HepG2 (cell line): Measurements from ENCODE around the gene LPCAT4. TPM values are rescaled to one million over a fixed set of nuclear protein-coding genes. Genes with fewer than 3 reads are reported as not detected.

ENCODE experiments used
- ATAC-seq: fragments of 200-7000 bp; cut with Tn5 transposase; 3 replicates; pipeline ENCODE4 v1.9.1; 2020; ENCODE audit warnings: mild to moderate bottlenecking, moderate library complexity
- BruUV-seq: library from RNA; stranded (reverse); fragments of 400-500 nt; replicated peaks from 2 replicates; lab custom pipeline; 2021; lab: Mats Ljungman, UMichigan
- CTCF ChIA-PET: fragments of 300-600 bp; formaldehyde crosslinking; extraction: SDS; loops from one replicate; lab custom pipeline; 2021; ENCODE audit warnings: low total read pairs, inconsistent platforms, low intra/inter-chr PET ratio; lab: Yijun Ruan, JAX
- POLR2A ChIA-PET: fragments of 350-600 bp; sonication (Branson Sonifier 250); formaldehyde crosslinking; loops from one replicate; lab custom pipeline; 2020; ENCODE audit warnings: antibody characterized with exemption, inconsistent platforms; lab: Yijun Ruan, JAX
- DNase-seq: peaks from one replicate; pipeline ENCODE4 v3.0.0-alpha.2; 2015; ENCODE audit warnings: low spot score
- FAIRE-seq: peaks from 3 replicates; lab custom pipeline; 2011; peaks lifted over from hg19 to GRCh38; lab: Jason Lieb, UNC
- H2AFZ ChIP-seq: one replicate; pipeline ENCODE4 v1.6.1; 2011; ENCODE audit warnings: low read length, inconsistent platforms
- H3K27ac ChIP-seq: fragments of 300-600 bp; 3 replicates; pipeline ENCODE4 v1.8.0; 2011; ENCODE audit warnings: mixed run types, mild to moderate bottlenecking, mixed read lengths, low read length, inconsistent platforms; ENCODE audit not compliant: insufficient read depth; ENCODE audit errors: extremely low read length
- H3K27me3 ChIP-seq, 2 experiments: fragments of 200-600 bp in 1 of 2; 2 replicates in 1 of 2; 3 replicates in 1 of 2; pipeline versions ENCODE4 v1.6.0 to v1.8.0; 2011; ENCODE audit warnings: low read length in 2 of 2, mild to moderate bottlenecking in 2 of 2, moderate library complexity in 2 of 2, inconsistent platforms in 1 of 2; ENCODE audit not compliant: insufficient read depth in 2 of 2, control insufficient read depth in 1 of 2
- H3K36me3 ChIP-seq, 2 experiments: fragments of 200-600 bp in 1 of 2; replicated peaks in 1 of 2; 2 replicates in 1 of 2; 3 replicates in 1 of 2; pipeline versions ENCODE4 v1.5.1 to v1.8.0; 2011; ENCODE audit warnings: low read length in 2 of 2, inconsistent platforms in 1 of 2; ENCODE audit not compliant: insufficient read depth in 2 of 2, control insufficient read depth in 1 of 2
- H3K4me1 ChIP-seq: 2 replicates; pipeline ENCODE4 v1.5.1; 2012; ENCODE audit warnings: low read length, inconsistent platforms; ENCODE audit not compliant: insufficient read depth
- H3K4me2 ChIP-seq: 2 replicates; pipeline ENCODE4 v1.6.0; 2011; ENCODE audit warnings: low read depth, low read length, inconsistent platforms
- H3K4me3 ChIP-seq, 3 experiments: fragments of 200-600 bp in 1 of 3; sonication (generic), shearing (Covaris generic) in 1 of 3; replicated peaks in 1 of 3; 2 replicates each; pipeline ENCODE4 v1.5.1; 2011 to 2016; ENCODE audit warnings: low read length in 3 of 3, inconsistent platforms in 2 of 3, low read depth in 2 of 3, mild to moderate bottlenecking in 2 of 3, control low read depth in 1 of 3, mixed read lengths in 1 of 3; ENCODE audit not compliant: insufficient read depth in 1 of 3
- H3K79me2 ChIP-seq: one replicate; pipeline ENCODE4 v1.6.1; 2011; ENCODE audit warnings: low read length, inconsistent platforms; ENCODE audit not compliant: insufficient read depth
- H3K9ac ChIP-seq: 2 replicates; pipeline ENCODE4 v1.6.0; 2011; ENCODE audit warnings: mild to moderate bottlenecking, low read depth, low read length, inconsistent platforms; ENCODE audit not compliant: insufficient read depth
- H3K9me3 ChIP-seq: 2 replicates; pipeline ENCODE4 v1.5.1; 2012; ENCODE audit warnings: mild to moderate bottlenecking, low read length
- H4K20me1 ChIP-seq: 2 replicates; pipeline ENCODE4 v1.6.0; 2011; ENCODE audit warnings: inconsistent platforms, mild to moderate bottlenecking, low read length, moderate library complexity; ENCODE audit not compliant: insufficient read depth
- PRDM10 ChIP-seq: sonication (generic); formaldehyde crosslinking; IDR thresholded peaks from 2 replicates; pipeline ENCODE4 v1.4.0; 2020; ENCODE audit warnings: low read depth, missing genetic modification reagents
- ZNF30 ChIP-seq: sonication (generic); formaldehyde crosslinking; IDR thresholded peaks from 2 replicates; pipeline ENCODE4 v1.5.0; 2020; ENCODE audit warnings: mild to moderate bottlenecking, missing genetic modification reagents
- WGBS: methylation state at CpG from one replicate; pipeline ENCODE4 v1.1.6; 2017; ENCODE audit warnings: low lambda C conversion rate; 5-methylcytosine and 5-hydroxymethylcytosine counted together
- in situ Hi-C: cut with HindIII; loops from 2 replicates; pipeline ENCODE4 v1.10.0; 2017; ENCODE audit warnings: low pct_unique_long_range_greater_than_20kb; ENCODE audit not compliant: extremely low pct_ligation_motif_present
- intact Hi-C: fragments of 100-400 bp; cut with micrococcal nuclease; formaldehyde crosslinking; loops from one replicate; pipeline ENCODE4 v1.10.0; 2022; ENCODE audit not compliant: unreplicated experiment
- polyA plus RNA-seq, 8 experiments: library from polyadenylated mRNA; depleted of rRNA in 3 of 8; stranded (reverse) in 7 of 8; unstranded in 1 of 8; fragments of >200 nt; fragmentation: Illumina TruSeq in 4 of 8; extraction: Trizol in 4 of 8; gene quantifications; 2 replicates each; pipeline versions ENCODE4 v1.2.1 to v1.2.3, GENCODE V29; 2011 to 2016; ENCODE audit warnings: low read depth in 4 of 8, missing spikeins in 1 of 8, mixed read lengths in 1 of 8; ENCODE audit not compliant: insufficient read depth in 1 of 8
- total RNA-seq, 5 experiments: library from RNA; depleted of rRNA; stranded (reverse); fragments of >200 nt; fragmentation: Illumina TruSeq; extraction: Trizol; gene quantifications; 2 replicates each; pipeline ENCODE4 v1.2.3, GENCODE V29; 2016; ENCODE audit warnings: low read depth in 1 of 5

The LPCAT4 gene
- total and polyA plus RNA-seq, 2 of the 13 experiments (the other 11 are each of a cell fraction or from before 2014, with no cell fraction given), result 8.1 to 57.1 TPM

- H3K9me3 ChIP-seq, result no peaks in the 10 kb centered on the region
- H3K9ac ChIP-seq, result peak overlapping the region; percentile 62
- peak overlapping the region; percentile 45 for H3K27ac ChIP-seq
- H3K4me1 ChIP-seq, result peaks cover 21% of the 10 kb centered on the region
- peaks cover 2% of the 10 kb centered on the region for H3K79me2 ChIP-seq
- no peaks in the 10 kb centered on the region for H3K27me3 ChIP-seq
- FAIRE-seq (no peak), ATAC-seq (no peak), DNase-seq (no peak)
- in situ Hi-C loops (loop anchor here (10.0 to 25.0 kb wide), 2 partner anchors 69 to 304 kb away; partner anchors contain the start of gene GOLGA8A), intact Hi-C loops (loop anchor here (5.0 kb wide), 1 partner anchor 124 kb away; no protein-coding TSS in a partner anchor)
- peak overlapping the region; percentile 97 for H3K4me2 ChIP-seq
- no peaks in the 10 kb centered on the region for H4K20me1 ChIP-seq
- H3K4me3 ChIP-seq, result peak overlapping the region; percentile 59 to 94 (median 87)
- WGBS, result 55% methylated on average over 5 of the region's 5 CpGs
- TSS peak; percentile 54 for BruUV-seq
- peaks cover 0 to 3% of the 10 kb centered on the region in 2 experiments; a peak in 1 of 5 replicates for H3K36me3 ChIP-seq
- ChIA-PET CTCF (no interaction called here), POLR2A (interaction anchor here (1.2 to 3.1 kb wide), 5 partner anchors 23 to 222 kb away, joined by 3 to 28 read pairs (median 7); partner anchors contain the start of genes KATNBL1, NOP10, NUTM1 and SLC12A6)
- no peak for TF ChIP-seq ZNF30 (CRISPR knock-in tag)
- TF ChIP-seq PRDM10 (CRISPR knock-in tag), result 0 out of 2 replicates have a peak, but pooled peaks have one; percentile 23
- no peak overlapping the region for H2AFZ ChIP-seq
Observed at GRCh38 chr15:34365836-34366235, 1.2 kb downstream of the LPCAT4 start.
